ENCODE results near the gene ZNF683. TPM values are rescaled to one million over a fixed set of nuclear protein-coding genes. Genes with fewer than 3 reads are reported as not detected.
A peak's percentile ranks its signal among the peaks of the same experiment; 100 is the strongest.

Gene ZNF683
- total and polyA plus RNA-seq, 9 of the 15 experiments (the other 6 are each of a cell fraction or from before 2014, with no cell fraction given), result not detected

DNA sequence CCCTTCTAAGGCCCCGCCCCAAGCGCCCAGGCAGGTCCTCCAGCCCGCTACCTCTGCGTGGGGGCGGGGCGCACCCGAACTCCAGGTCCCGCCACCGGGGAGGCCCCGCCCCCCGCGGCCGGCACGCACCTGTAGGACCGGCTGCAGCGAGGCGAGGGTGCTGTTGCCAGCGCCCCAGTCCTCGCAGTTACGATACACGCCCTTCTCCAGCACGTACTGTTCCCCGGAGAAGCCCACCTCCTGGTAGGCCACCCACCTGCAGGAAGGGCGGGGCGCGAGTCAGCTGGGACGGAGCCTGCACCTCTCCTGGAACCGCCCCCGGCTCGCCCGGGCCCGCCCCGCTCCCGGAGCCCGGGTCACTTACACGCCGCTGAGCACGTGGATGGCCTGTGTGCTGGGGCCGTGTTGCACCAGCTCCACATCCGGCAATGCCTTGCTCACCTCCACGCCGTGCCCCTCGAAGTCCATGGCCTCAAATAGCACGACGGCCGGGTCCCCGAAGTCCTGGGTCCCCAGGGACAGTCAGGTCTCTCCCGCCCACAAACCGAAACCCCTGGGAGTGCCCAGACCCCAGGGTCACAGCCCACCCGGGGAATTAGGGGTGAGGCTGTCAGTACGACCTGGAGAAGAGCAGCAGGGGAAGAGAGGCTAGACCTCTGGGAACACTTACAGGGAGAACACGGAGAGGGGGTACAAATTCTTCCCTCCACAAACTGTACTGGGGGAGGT lies 35.9 kb downstream of the ZNF683 start (continued):
- TF ChIP-seq, protein P1, sequence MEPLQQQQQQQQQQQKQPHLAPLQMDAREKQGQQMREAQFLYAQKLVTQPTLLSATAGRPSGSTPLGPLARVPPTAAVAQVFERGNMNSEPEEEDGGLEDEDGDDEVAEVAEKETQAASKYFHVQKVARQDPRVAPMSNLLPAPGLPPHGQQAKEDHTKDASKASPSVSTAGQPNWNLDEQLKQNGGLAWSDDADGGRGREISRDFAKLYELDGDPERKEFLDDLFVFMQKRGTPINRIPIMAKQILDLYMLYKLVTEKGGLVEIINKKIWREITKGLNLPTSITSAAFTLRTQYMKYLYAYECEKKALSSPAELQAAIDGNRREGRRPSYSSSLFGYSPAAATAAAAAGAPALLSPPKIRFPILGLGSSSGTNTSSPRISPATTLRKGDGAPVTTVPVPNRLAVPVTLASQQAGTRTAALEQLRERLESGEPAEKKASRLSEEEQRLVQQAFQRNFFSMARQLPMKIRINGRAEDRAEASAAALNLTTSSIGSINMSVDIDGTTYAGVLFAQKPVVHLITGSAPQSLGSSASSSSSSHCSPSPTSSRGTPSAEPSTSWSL (CRISPR knock-in tag; IDR thresholded peaks at IDR 0.05; ENCODE audit: borderline replicate concordance), result peak; percentile 91; the same call in 1 of the 2 replicates
- peak; percentile 96 for TF ChIP-seq OTX1 (CRISPR knock-in tag; IDR thresholded peaks at IDR 0.05)
- TF ChIP-seq ZKSCAN8 (CRISPR knock-in tag; IDR thresholded peaks at IDR 0.05), result peak; percentile 88; the same call in 1 of the 2 replicates
- TF ChIP-seq, protein P2, sequence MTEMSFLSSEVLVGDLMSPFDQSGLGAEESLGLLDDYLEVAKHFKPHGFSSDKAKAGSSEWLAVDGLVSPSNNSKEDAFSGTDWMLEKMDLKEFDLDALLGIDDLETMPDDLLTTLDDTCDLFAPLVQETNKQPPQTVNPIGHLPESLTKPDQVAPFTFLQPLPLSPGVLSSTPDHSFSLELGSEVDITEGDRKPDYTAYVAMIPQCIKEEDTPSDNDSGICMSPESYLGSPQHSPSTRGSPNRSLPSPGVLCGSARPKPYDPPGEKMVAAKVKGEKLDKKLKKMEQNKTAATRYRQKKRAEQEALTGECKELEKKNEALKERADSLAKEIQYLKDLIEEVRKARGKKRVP (CRISPR knock-in tag; IDR thresholded peaks at IDR 0.05), result peak; percentile 98
- TF ChIP-seq, protein P3, sequence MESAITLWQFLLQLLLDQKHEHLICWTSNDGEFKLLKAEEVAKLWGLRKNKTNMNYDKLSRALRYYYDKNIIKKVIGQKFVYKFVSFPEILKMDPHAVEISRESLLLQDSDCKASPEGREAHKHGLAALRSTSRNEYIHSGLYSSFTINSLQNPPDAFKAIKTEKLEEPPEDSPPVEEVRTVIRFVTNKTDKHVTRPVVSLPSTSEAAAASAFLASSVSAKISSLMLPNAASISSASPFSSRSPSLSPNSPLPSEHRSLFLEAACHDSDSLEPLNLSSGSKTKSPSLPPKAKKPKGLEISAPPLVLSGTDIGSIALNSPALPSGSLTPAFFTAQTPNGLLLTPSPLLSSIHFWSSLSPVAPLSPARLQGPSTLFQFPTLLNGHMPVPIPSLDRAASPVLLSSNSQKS (CRISPR knock-in tag; IDR thresholded peaks at IDR 0.05), result peak; percentile 79; the same call in 1 of the 2 replicates
- TF ChIP-seq, protein P4, sequence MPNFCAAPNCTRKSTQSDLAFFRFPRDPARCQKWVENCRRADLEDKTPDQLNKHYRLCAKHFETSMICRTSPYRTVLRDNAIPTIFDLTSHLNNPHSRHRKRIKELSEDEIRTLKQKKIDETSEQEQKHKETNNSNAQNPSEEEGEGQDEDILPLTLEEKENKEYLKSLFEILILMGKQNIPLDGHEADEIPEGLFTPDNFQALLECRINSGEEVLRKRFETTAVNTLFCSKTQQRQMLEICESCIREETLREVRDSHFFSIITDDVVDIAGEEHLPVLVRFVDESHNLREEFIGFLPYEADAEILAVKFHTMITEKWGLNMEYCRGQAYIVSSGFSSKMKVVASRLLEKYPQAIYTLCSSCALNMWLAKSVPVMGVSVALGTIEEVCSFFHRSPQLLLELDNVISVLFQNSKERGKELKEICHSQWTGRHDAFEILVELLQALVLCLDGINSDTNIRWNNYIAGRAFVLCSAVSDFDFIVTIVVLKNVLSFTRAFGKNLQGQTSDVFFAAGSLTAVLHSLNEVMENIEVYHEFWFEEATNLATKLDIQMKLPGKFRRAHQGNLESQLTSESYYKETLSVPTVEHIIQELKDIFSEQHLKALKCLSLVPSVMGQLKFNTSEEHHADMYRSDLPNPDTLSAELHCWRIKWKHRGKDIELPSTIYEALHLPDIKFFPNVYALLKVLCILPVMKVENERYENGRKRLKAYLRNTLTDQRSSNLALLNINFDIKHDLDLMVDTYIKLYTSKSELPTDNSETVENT (CRISPR knock-in tag; IDR thresholded peaks at IDR 0.05), result peak; percentile 18; the same call in 1 of the 2 replicates
- peak; percentile 53; the same call in 1 of the 2 replicates for TF ChIP-seq TEAD2 (tag; IDR thresholded peaks at IDR 0.05)
- TF ChIP-seq SMC3 (conservative IDR thresholded peaks at IDR 0.05; ENCODE audit: insufficient read depth, low read depth, low read length), result no peak
- peak; percentile 73; the same call in 1 of the 2 replicates for TF ChIP-seq KLF13 (tag; IDR thresholded peaks at IDR 0.05; ENCODE audit: borderline replicate concordance, low read depth)
- peak; percentile 99 for TF ChIP-seq NFRKB (IDR thresholded peaks at IDR 0.05; ENCODE audit: low read depth)
- no peak for TF ChIP-seq FOXM1 (IDR thresholded peaks at IDR 0.05; ENCODE audit: low read depth)
- TF ChIP-seq FOXM1 (CRISPR knock-in tag; IDR thresholded peaks at IDR 0.05; ENCODE audit: low read depth), result peak; percentile 95
- TF ChIP-seq, protein P5, sequence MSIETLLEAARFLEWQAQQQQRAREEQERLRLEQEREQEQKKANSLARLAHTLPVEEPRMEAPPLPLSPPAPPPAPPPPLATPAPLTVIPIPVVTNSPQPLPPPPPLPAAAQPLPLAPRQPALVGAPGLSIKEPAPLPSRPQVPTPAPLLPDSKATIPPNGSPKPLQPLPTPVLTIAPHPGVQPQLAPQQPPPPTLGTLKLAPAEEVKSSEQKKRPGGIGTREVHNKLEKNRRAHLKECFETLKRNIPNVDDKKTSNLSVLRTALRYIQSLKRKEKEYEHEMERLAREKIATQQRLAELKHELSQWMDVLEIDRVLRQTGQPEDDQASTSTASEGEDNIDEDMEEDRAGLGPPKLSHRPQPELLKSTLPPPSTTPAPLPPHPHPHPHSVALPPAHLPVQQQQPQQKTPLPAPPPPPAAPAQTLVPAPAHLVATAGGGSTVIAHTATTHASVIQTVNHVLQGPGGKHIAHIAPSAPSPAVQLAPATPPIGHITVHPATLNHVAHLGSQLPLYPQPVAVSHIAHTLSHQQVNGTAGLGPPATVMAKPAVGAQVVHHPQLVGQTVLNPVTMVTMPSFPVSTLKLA (conservative IDR thresholded peaks at IDR 0.05), result peak; percentile 98 to 99
- TF ChIP-seq, protein P6, sequence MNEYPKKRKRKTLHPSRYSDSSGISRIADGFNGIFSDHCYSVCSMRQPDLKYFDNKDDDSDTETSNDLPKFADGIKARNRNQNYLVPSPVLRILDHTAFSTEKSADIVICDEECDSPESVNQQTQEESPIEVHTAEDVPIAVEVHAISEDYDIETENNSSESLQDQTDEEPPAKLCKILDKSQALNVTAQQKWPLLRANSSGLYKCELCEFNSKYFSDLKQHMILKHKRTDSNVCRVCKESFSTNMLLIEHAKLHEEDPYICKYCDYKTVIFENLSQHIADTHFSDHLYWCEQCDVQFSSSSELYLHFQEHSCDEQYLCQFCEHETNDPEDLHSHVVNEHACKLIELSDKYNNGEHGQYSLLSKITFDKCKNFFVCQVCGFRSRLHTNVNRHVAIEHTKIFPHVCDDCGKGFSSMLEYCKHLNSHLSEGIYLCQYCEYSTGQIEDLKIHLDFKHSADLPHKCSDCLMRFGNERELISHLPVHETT (CRISPR knock-in tag; conservative IDR thresholded peaks at IDR 0.05 in 1 of 2, IDR thresholded peaks at IDR 0.05 in 1 of 2), result peak in 1 of 2 experiments; percentile 84; a peak in 2 of 4 replicates
